Nephron (organoid): ENCODE results near the gene GINS3.

Source experiments
- H3K27ac Mint-ChIP-seq, 3 experiments: 2 replicates each; pipeline ENCODE4 v1.8.0; 2020; ENCODE audit warnings: mixed read lengths in 3 of 3, mild to moderate bottlenecking in 2 of 3, moderate library complexity in 1 of 3
- H3K27me3 Mint-ChIP-seq: 2 replicates; pipeline ENCODE4 v1.8.0; 2021; ENCODE audit warnings: low read depth, mild to moderate bottlenecking, moderate library complexity, mixed read lengths
- H3K36me3 Mint-ChIP-seq: 2 replicates; pipeline ENCODE4 v1.8.0; 2020; ENCODE audit warnings: low read depth, mixed read lengths
- H3K4me1 Mint-ChIP-seq: 2 replicates; pipeline ENCODE4 v1.8.0; 2020; ENCODE audit warnings: mixed read lengths
- H3K4me3 Mint-ChIP-seq, 3 experiments: 2 replicates each; pipeline ENCODE4 v1.8.0; 2020; ENCODE audit warnings: mild to moderate bottlenecking in 3 of 3, mixed read lengths in 3 of 3, moderate library complexity in 2 of 3
- H3K9me3 Mint-ChIP-seq: 2 replicates; pipeline ENCODE4 v1.8.0; 2020; ENCODE audit warnings: mixed read lengths
- TF ChIP-seq, protein P1 (sequence below), 3 experiments: fragments of 200-600 bp; sonication (generic); IDR thresholded peaks; one replicate each; pipeline ENCODE4 v1.5.0; 2021; ENCODE audit warnings: antibody characterized with exemption in 3 of 3; ENCODE audit not compliant: unreplicated experiment in 3 of 3

The GINS3 gene

DNA sequence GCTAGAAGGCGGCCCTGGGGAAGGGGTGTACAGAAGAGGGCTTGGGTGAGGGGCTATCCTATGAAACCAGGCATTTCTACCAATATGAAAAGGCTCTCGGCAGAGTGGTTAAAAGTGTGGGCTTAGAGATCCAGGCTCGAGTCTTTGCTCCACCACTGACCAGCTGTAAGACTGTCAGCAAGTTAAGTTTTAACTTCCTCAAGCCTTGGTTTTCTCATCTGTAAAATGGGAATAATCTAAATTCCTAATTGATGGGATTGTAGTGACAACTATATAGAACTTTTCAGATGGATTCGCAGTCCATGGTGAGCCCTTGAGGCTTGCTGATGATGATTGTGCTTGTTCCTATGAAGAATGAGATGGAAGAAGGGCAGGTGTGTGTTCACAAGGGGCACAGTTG, 57.0 kb downstream of the GINS3 start:
- Mint-ChIP-seq H3K36me3 (no peaks in the 10 kb centered on the region), H3K27me3 (peaks cover 19% of the 10 kb centered on the region), H3K4me1 (peaks cover 14% of the 10 kb centered on the region), H3K4me3 (no peak overlapping the region), H3K9me3 (no peaks in the 10 kb centered on the region), H3K27ac (no peak overlapping the region)
- TF ChIP-seq, protein P1, sequence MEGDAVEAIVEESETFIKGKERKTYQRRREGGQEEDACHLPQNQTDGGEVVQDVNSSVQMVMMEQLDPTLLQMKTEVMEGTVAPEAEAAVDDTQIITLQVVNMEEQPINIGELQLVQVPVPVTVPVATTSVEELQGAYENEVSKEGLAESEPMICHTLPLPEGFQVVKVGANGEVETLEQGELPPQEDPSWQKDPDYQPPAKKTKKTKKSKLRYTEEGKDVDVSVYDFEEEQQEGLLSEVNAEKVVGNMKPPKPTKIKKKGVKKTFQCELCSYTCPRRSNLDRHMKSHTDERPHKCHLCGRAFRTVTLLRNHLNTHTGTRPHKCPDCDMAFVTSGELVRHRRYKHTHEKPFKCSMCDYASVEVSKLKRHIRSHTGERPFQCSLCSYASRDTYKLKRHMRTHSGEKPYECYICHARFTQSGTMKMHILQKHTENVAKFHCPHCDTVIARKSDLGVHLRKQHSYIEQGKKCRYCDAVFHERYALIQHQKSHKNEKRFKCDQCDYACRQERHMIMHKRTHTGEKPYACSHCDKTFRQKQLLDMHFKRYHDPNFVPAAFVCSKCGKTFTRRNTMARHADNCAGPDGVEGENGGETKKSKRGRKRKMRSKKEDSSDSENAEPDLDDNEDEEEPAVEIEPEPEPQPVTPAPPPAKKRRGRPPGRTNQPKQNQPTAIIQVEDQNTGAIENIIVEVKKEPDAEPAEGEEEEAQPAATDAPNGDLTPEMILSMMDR (IDR thresholded peaks at IDR 0.05; ENCODE audit: unreplicated experiment in 3 of 3), result no peak

DNA sequence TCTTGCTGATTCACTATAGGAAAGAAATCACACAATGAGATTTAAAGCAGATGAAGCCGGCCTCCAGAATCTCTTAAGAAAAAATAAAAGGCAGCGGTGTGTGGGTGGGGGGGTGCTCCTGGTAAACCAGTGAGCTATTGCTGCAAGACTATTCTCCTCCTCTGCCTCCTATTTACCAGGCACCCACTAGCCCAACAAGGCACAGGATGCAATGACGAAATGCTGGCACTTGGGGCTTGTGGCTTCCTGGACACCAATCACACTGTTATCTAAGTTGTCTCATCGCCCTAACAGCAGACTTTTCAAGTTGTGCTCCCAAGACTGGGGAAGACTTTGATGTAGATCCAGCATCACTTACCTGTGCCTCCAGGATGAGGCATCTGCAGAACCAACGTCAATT, 57.5 kb downstream of the GINS3 start:
- peaks cover 20% of the 10 kb centered on the region for H3K27me3 Mint-ChIP-seq
- peaks cover 14% of the 10 kb centered on the region for H3K4me1 Mint-ChIP-seq
- no peak overlapping the region for H3K4me3 Mint-ChIP-seq
- no peaks in the 10 kb centered on the region for H3K36me3 Mint-ChIP-seq
- no peak overlapping the region for H3K27ac Mint-ChIP-seq
- no peaks in the 10 kb centered on the region for H3K9me3 Mint-ChIP-seq
- TF ChIP-seq, protein P1 (IDR thresholded peaks at IDR 0.05; ENCODE audit: unreplicated experiment in 3 of 3), result no peak

DNA sequence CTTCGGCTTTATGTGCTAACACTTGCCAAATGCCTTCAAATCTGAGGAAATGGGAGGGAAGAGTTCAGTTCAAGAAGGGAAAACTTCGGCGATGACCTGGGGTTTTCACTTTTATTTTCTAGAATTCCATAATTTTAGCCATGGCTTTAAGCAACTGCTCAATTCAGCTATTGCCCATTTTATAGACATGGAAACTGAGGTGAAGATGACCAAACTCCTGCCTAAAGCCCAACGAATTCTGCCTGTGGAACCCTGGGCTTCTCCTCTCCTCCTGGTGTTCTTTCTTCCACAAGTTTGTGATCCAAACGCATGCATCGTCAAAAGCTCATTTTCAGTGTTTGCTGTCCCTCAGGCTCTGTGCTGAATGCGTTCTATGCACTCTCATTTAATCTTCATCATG, 58.3 kb downstream of the GINS3 start:
- TF ChIP-seq, protein P1 (IDR thresholded peaks at IDR 0.05; ENCODE audit: unreplicated experiment in 3 of 3), result no peak

DNA sequence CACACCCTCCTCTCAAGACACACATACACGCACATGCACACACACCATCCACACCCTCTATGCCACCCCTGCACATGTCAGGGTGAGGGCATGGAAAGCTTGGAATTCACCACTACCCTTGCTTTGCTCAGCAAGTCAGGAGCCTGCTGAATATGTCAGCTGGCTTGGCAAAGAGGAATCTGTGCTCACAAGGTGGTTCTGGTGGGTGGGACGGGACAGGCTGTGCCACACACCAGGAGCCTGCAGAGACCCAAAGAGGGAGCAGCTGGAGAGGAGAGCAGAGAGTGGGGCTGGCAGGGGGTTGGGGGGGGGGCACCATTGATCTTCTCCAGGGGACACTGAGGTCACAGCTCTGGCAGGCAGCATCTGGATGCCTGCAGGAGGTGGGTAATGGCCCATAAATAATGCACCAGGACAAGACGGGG, 59.0 kb downstream of the GINS3 start:
- H3K4me1 Mint-ChIP-seq, result peaks cover 14% of the 10 kb centered on the region
- peak overlapping the region in 1 of 3 experiments; percentile 27 for H3K27ac Mint-ChIP-seq
- no peaks in the 10 kb centered on the region for H3K9me3 Mint-ChIP-seq
- no peak overlapping the region for H3K4me3 Mint-ChIP-seq
- H3K36me3 Mint-ChIP-seq, result no peaks in the 10 kb centered on the region
- H3K27me3 Mint-ChIP-seq, result peaks cover 33% of the 10 kb centered on the region
- TF ChIP-seq, protein P1 (IDR thresholded peaks at IDR 0.05; ENCODE audit: unreplicated experiment in 3 of 3), result no peak

More for the DNA sequence above, 58.3 kb downstream of the GINS3 start:
- Mint-ChIP-seq H3K27ac (no peak overlapping the region), H3K4me3 (no peak overlapping the region), H3K36me3 (no peaks in the 10 kb centered on the region), H3K9me3 (no peaks in the 10 kb centered on the region), H3K27me3 (peaks cover 27% of the 10 kb centered on the region), H3K4me1 (peaks cover 14% of the 10 kb centered on the region)

DNA sequence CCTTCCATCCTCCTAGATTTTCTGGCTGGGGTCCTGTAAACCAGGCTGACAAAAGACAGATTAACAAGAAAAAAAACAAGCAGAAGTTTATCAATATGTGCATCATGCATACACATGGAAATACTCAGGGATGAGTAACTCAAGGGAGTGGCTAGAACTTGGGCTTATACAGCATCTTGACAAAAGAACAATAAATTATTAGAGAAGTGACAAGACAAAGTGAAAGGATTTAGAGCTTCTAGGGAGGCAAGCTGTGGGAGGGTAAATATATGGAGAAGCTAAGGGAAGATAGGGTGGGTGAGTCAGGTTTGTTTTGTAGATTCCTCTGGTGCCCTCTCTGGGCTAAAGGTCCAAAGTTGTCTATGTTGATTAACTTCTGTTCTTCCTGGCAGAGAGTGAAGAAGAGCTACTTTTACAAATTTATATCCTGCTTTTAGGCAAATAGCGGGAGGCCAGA, 59.7 kb downstream of the GINS3 start:
- Mint-ChIP-seq H3K4me1 (peaks cover 14% of the 10 kb centered on the region), H3K36me3 (no peaks in the 10 kb centered on the region), H3K27me3 (peaks cover 40% of the 10 kb centered on the region), H3K9me3 (no peaks in the 10 kb centered on the region), H3K27ac (no peak overlapping the region), H3K4me3 (no peak overlapping the region)
- TF ChIP-seq, protein P1 (IDR thresholded peaks at IDR 0.05; ENCODE audit: unreplicated experiment in 3 of 3), result peak in 1 of 3 experiments; percentile 7

DNA sequence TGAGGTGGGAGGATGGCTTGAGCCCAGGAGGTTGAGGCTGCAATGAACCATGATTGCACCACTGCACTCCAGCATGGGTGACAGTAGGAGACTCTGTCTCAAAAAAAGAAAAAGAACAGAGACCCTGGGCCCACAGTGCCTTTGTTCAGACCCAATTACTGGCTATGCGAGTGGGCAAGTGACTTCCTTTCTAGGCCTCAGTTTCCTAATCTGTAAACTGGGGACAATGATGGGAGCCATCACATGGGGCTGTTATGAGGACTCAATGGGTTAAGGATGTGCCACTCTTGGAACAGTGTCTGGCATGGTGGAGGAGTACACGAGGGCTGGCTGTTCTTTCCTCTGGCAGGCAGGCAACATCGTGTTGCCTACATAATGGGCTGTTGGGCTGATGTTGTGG, 60.4 kb downstream of the GINS3 start:
- no peak overlapping the region for H3K27ac Mint-ChIP-seq
- H3K27me3 Mint-ChIP-seq, result peaks cover 47% of the 10 kb centered on the region
- peaks cover 14% of the 10 kb centered on the region for H3K4me1 Mint-ChIP-seq
- no peaks in the 10 kb centered on the region for H3K36me3 Mint-ChIP-seq
- TF ChIP-seq, protein P1 (IDR thresholded peaks at IDR 0.05; ENCODE audit: unreplicated experiment in 3 of 3), result no peak
- H3K9me3 Mint-ChIP-seq, result no peaks in the 10 kb centered on the region
- no peak overlapping the region for H3K4me3 Mint-ChIP-seq
